ENCODE results near the gene GMPR2. TPM values are rescaled to one million over a fixed set of nuclear protein-coding genes. Genes with fewer than 3 reads are reported as not detected.
A peak's percentile ranks its signal among the peaks of the same experiment; 100 is the strongest.

The GMPR2 gene
- total and polyA plus RNA-seq, 2 of the 13 experiments (the other 11 are each of a cell fraction or from before 2014, with no cell fraction given), result 210 to 273 TPM

DNA sequence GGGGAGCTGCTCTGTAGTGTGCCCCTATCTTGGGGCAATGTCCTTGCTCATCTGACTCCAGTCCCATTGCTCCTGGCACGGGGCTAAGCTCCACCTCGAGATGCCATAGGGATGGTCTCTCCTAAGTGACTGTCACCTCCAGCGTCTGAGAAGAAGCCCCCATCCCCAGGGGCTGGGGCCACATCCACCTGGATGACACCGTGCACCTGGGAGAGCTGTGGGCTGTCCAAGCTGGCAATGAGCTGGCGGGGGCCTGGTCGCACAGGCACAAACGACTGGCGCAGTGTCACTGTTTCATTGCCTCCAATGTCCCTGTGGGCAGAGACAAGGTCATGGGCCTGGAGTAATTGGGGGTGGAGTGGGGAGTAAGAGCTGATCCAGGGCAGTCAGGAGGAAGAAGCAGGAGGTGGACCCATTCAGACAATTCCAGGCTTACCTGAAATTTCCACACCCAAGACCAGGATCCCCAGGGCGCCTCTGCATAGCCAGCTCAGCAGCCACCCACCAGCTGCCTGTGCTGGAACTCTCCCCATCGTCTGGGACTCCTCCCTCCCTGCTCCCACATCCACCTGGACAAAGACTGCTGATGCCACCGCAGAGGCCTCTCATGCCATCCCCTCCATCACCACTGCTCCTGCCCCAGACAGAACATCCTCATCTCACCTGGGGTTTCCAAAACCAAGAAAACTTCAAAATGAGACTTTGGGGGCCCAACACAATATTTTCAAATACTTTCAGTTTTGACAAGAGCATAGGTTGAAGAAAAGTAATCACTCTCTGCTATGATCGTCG lies 16.7 kb downstream of the GMPR2 start:
- Histone ChIP-seq H3K27me3 (ENCODE audit: control insufficient read depth in 1 of 2, insufficient read depth in 2 of 2, low read length in 2 of 2) (no peaks in the 10 kb centered on the region), H3K79me2 (ENCODE audit: insufficient read depth, low read length) (no peaks in the 10 kb centered on the region), H3K36me3 (replicated peaks in 1 of 2; ENCODE audit: control insufficient read depth in 1 of 2, insufficient read depth in 2 of 2, low read length in 2 of 2) (no peaks in the 10 kb centered on the region; a peak in 1 of 5 replicates), H3K4me2 (ENCODE audit: low read depth, low read length) (no peak overlapping the region), H3K9ac (ENCODE audit: insufficient read depth, low read depth, low read length) (no peak overlapping the region), H3K4me3 (replicated peaks in 1 of 3; ENCODE audit: insufficient read depth in 1 of 3, low read depth in 2 of 3, low read length in 3 of 3) (no peak overlapping the region), H3K9me3 (ENCODE audit: low read length) (no peaks in the 10 kb centered on the region), H4K20me1 (ENCODE audit: insufficient read depth, low read length) (no peaks in the 10 kb centered on the region), H3K4me1 (ENCODE audit: insufficient read depth, low read length) (peaks cover 26% of the 10 kb centered on the region), H2AFZ (ENCODE audit: low read length) (no peak overlapping the region), H3K27ac (ENCODE audit: extremely low read length, insufficient read depth, low read length) (no peak overlapping the region)
- POLR2A ChIA-PET, result interaction anchor here (3.2 to 18.0 kb wide), 2 partner anchors 22 to 51 kb away, joined by 22 to 850 read pairs; partner anchors contain the start of genes CIDEB, DHRS1, LTB4R and LTB4R2
- no peak for ATAC-seq
- in situ Hi-C loops (cut with HindIII; ENCODE audit: extremely low pct_ligation_motif_present, low pct_unique_long_range_greater_than_20kb), result loop anchor here (10.0 kb wide), 1 partner anchor 185 kb away; no protein-coding TSS in a partner anchor
- intact Hi-C loops (cut with micrococcal nuclease; ENCODE audit: unreplicated experiment), result no loop called here
- 75% methylated on average over 13 of the region's 13 CpGs for WGBS (ENCODE audit: low lambda C conversion rate)
- TF ChIP-seq ZNF800 (CRISPR knock-in tag; IDR thresholded peaks at IDR 0.05) (no peak), HES4 (CRISPR knock-in tag; IDR thresholded peaks at IDR 0.05; ENCODE audit: borderline replicate concordance) (peak; percentile 55; the same call in 1 of the 2 replicates), PHF20 (CRISPR knock-in tag; IDR thresholded peaks at IDR 0.05) (no peak), NFE2L2 (IDR thresholded peaks at IDR 0.05; ENCODE audit: low read length) (0 out of 2 replicates have a peak, but pooled peaks have one; percentile 9), ZNF572 (CRISPR knock-in tag; IDR thresholded peaks at IDR 0.05) (0 out of 2 replicates have a peak, but pooled peaks have one; percentile 66)
- BruUV-seq (replicated peaks), result no TSS peak
- no peak for DNase-seq (ENCODE audit: low spot score)
- no peak for FAIRE-seq
- CTCF ChIA-PET (ENCODE audit: low intra/inter-chr PET ratio, low total read pairs), result no interaction called here
